ENCODE data around the gene ANKRD37.

Gene ANKRD37

GRCh38 chr4:185425647-185426352 lies 29.2 kb downstream of the ANKRD37 start, which contains the start of gene UFSP2:
TSS of gene UFSP2 (minus strand) at chr4:185425964. CDS start at chr4:185425868, 96 bp downstream.
- DNase-seq, result peak; percentile 52

GRCh38 chr4:185426960-185427688 lies 30.5 kb downstream of the ANKRD37 start:
- no peak for DNase-seq

GRCh38 chr4:185429660-185430059 lies 33.0 kb downstream of the ANKRD37 start:
- DNase-seq, result no peak

GRCh38 chr4:185435466-185435865 lies 38.8 kb downstream of the ANKRD37 start:
- no peak for DNase-seq

- DNase-seq, result no peak
Observed at GRCh38 chr4:185437809-185438208, 41.2 kb downstream of the ANKRD37 start.

GRCh38 chr4:185441479-185441878 lies 44.8 kb downstream of the ANKRD37 start:
- no peak for DNase-seq

- DNase-seq, result no peak
Observed at GRCh38 chr4:185445209-185445608, 48.6 kb downstream of the ANKRD37 start.
